HepG2 (cell line): ENCODE measurements around the gene LRRC10B. TPM values are rescaled to one million over a fixed set of nuclear protein-coding genes. Genes with fewer than 3 reads are reported as not detected.

Experiments used
- ATAC-seq: fragments of 200-7000 bp; cut with Tn5 transposase; 3 replicates; pipeline ENCODE4 v1.9.1; 2020; ENCODE audit warnings: mild to moderate bottlenecking, moderate library complexity
- BruUV-seq: library from RNA; stranded (reverse); fragments of 400-500 nt; replicated peaks from 2 replicates; lab custom pipeline; 2021; lab: Mats Ljungman, UMichigan
- CTCF ChIA-PET: fragments of 300-600 bp; formaldehyde crosslinking; extraction: SDS; loops from one replicate; lab custom pipeline; 2021; ENCODE audit warnings: low total read pairs, inconsistent platforms, low intra/inter-chr PET ratio; lab: Yijun Ruan, JAX
- POLR2A ChIA-PET: fragments of 350-600 bp; sonication (Branson Sonifier 250); formaldehyde crosslinking; loops from one replicate; lab custom pipeline; 2020; ENCODE audit warnings: antibody characterized with exemption, inconsistent platforms; lab: Yijun Ruan, JAX
- DNase-seq: peaks from one replicate; pipeline ENCODE4 v3.0.0-alpha.2; 2015; ENCODE audit warnings: low spot score
- FAIRE-seq: peaks from 3 replicates; lab custom pipeline; 2011; peaks lifted over from hg19 to GRCh38; lab: Jason Lieb, UNC
- H2AFZ ChIP-seq: one replicate; pipeline ENCODE4 v1.6.1; 2011; ENCODE audit warnings: low read length, inconsistent platforms
- H3K27ac ChIP-seq: fragments of 300-600 bp; 3 replicates; pipeline ENCODE4 v1.8.0; 2011; ENCODE audit warnings: mixed run types, mild to moderate bottlenecking, mixed read lengths, low read length, inconsistent platforms; ENCODE audit not compliant: insufficient read depth; ENCODE audit errors: extremely low read length
- H3K27me3 ChIP-seq, 2 experiments: fragments of 200-600 bp in 1 of 2; 2 replicates in 1 of 2; 3 replicates in 1 of 2; pipeline versions ENCODE4 v1.6.0 to v1.8.0; 2011; ENCODE audit warnings: low read length in 2 of 2, mild to moderate bottlenecking in 2 of 2, moderate library complexity in 2 of 2, inconsistent platforms in 1 of 2; ENCODE audit not compliant: insufficient read depth in 2 of 2, control insufficient read depth in 1 of 2
- H3K36me3 ChIP-seq, 2 experiments: fragments of 200-600 bp in 1 of 2; replicated peaks in 1 of 2; 2 replicates in 1 of 2; 3 replicates in 1 of 2; pipeline versions ENCODE4 v1.5.1 to v1.8.0; 2011; ENCODE audit warnings: low read length in 2 of 2, inconsistent platforms in 1 of 2; ENCODE audit not compliant: insufficient read depth in 2 of 2, control insufficient read depth in 1 of 2
- H3K4me1 ChIP-seq: 2 replicates; pipeline ENCODE4 v1.5.1; 2012; ENCODE audit warnings: low read length, inconsistent platforms; ENCODE audit not compliant: insufficient read depth
- H3K4me2 ChIP-seq: 2 replicates; pipeline ENCODE4 v1.6.0; 2011; ENCODE audit warnings: low read depth, low read length, inconsistent platforms
- H3K4me3 ChIP-seq, 3 experiments: fragments of 200-600 bp in 1 of 3; sonication (generic), shearing (Covaris generic) in 1 of 3; replicated peaks in 1 of 3; 2 replicates each; pipeline ENCODE4 v1.5.1; 2011 to 2016; ENCODE audit warnings: low read length in 3 of 3, inconsistent platforms in 2 of 3, low read depth in 2 of 3, mild to moderate bottlenecking in 2 of 3, control low read depth in 1 of 3, mixed read lengths in 1 of 3; ENCODE audit not compliant: insufficient read depth in 1 of 3
- H3K79me2 ChIP-seq: one replicate; pipeline ENCODE4 v1.6.1; 2011; ENCODE audit warnings: low read length, inconsistent platforms; ENCODE audit not compliant: insufficient read depth
- H3K9ac ChIP-seq: 2 replicates; pipeline ENCODE4 v1.6.0; 2011; ENCODE audit warnings: mild to moderate bottlenecking, low read depth, low read length, inconsistent platforms; ENCODE audit not compliant: insufficient read depth
- H3K9me3 ChIP-seq: 2 replicates; pipeline ENCODE4 v1.5.1; 2012; ENCODE audit warnings: mild to moderate bottlenecking, low read length
- H4K20me1 ChIP-seq: 2 replicates; pipeline ENCODE4 v1.6.0; 2011; ENCODE audit warnings: inconsistent platforms, mild to moderate bottlenecking, low read length, moderate library complexity; ENCODE audit not compliant: insufficient read depth
- PRDM4 ChIP-seq: sonication (generic); formaldehyde crosslinking; IDR thresholded peaks from 2 replicates; pipeline ENCODE4 v1.9.0; 2021; ENCODE audit warnings: missing genetic modification reagents, borderline replicate concordance
- ZSCAN21 ChIP-seq: sonication (generic); formaldehyde crosslinking; IDR thresholded peaks from 2 replicates; pipeline ENCODE4 v1.8.0; 2022; ENCODE audit warnings: mild to moderate bottlenecking, missing genetic modification reagents, moderate library complexity, borderline replicate concordance
- WGBS: methylation state at CpG from one replicate; pipeline ENCODE4 v1.1.6; 2017; ENCODE audit warnings: low lambda C conversion rate; 5-methylcytosine and 5-hydroxymethylcytosine counted together
- in situ Hi-C: cut with HindIII; loops from 2 replicates; pipeline ENCODE4 v1.10.0; 2017; ENCODE audit warnings: low pct_unique_long_range_greater_than_20kb; ENCODE audit not compliant: extremely low pct_ligation_motif_present
- intact Hi-C: fragments of 100-400 bp; cut with micrococcal nuclease; formaldehyde crosslinking; loops from one replicate; pipeline ENCODE4 v1.10.0; 2022; ENCODE audit not compliant: unreplicated experiment
- polyA plus RNA-seq, 8 experiments: library from polyadenylated mRNA; depleted of rRNA in 3 of 8; stranded (reverse) in 7 of 8; unstranded in 1 of 8; fragments of >200 nt; fragmentation: Illumina TruSeq in 4 of 8; extraction: Trizol in 4 of 8; gene quantifications; 2 replicates each; pipeline versions ENCODE4 v1.2.1 to v1.2.3, GENCODE V29; 2011 to 2016; ENCODE audit warnings: low read depth in 4 of 8, missing spikeins in 1 of 8, mixed read lengths in 1 of 8; ENCODE audit not compliant: insufficient read depth in 1 of 8
- total RNA-seq, 5 experiments: library from RNA; depleted of rRNA; stranded (reverse); fragments of >200 nt; fragmentation: Illumina TruSeq; extraction: Trizol; gene quantifications; 2 replicates each; pipeline ENCODE4 v1.2.3, GENCODE V29; 2016; ENCODE audit warnings: low read depth in 1 of 5
- TF ChIP-seq, protein P1 (sequence below): sonication (generic); formaldehyde crosslinking; IDR thresholded peaks from 2 replicates; pipeline ENCODE4 v1.9.0; 2022; ENCODE audit warnings: low read depth, missing genetic modification reagents

LRRC10B gene
- total and polyA plus RNA-seq, 2 of the 13 experiments (the other 11 are each of a cell fraction or from before 2014, with no cell fraction given) = not detected

DNA sequence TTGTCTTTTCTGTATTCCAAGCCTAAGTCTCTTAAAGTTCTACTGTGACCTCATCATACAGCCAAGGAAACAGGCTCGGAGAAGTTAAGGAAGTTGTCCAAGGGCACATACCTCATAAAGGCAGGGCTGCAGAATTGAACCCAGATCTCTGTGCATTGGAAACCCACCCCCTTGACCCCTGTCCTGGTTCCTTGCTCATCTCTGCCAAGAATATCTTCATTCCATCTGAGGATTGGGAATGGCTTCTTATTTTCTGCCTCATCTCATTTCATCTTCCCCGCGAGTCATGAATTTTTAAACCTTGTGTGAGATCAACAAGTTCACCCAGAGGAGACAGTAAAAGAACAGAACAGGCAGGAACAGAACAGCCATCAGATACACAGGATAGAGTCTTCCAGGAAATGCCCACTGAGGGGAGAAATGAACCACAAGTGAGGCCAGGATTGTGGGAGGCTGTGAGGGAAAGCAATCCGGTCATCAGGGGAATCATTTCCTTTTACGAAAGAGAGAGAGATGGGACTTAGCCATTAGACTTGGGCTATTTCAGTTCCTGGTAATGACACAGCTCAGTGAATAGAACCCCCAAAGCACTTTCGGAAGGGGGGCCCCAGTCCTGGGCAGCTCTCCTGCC, 34.4 kb upstream of the LRRC10B start:
- Histone ChIP-seq H3K9me3 (no peaks in the 10 kb centered on the region), H3K4me1 (peaks cover 11% of the 10 kb centered on the region), H3K79me2 (no peaks in the 10 kb centered on the region), H3K4me3 (no peak overlapping the region), H3K36me3 (no peaks in the 10 kb centered on the region), H2AFZ (no peak overlapping the region), H4K20me1 (no peaks in the 10 kb centered on the region), H3K27ac (no peak overlapping the region), H3K9ac (no peak overlapping the region), H3K4me2 (no peak overlapping the region), H3K27me3 (no peaks in the 10 kb centered on the region)
- 97% methylated on average over 6 of the region's 6 CpGs for WGBS
- in situ Hi-C loops (no loop called here), intact Hi-C loops (no loop called here)
- POLR2A ChIA-PET = no interaction called here
- ATAC-seq (no peak), DNase-seq (no peak), FAIRE-seq (no peak)
- BruUV-seq = no TSS peak
- TF ChIP-seq ZSCAN21 (CRISPR knock-in tag) (no peak), PRDM4 (CRISPR knock-in tag) (no peak)
- TF ChIP-seq, protein P1, sequence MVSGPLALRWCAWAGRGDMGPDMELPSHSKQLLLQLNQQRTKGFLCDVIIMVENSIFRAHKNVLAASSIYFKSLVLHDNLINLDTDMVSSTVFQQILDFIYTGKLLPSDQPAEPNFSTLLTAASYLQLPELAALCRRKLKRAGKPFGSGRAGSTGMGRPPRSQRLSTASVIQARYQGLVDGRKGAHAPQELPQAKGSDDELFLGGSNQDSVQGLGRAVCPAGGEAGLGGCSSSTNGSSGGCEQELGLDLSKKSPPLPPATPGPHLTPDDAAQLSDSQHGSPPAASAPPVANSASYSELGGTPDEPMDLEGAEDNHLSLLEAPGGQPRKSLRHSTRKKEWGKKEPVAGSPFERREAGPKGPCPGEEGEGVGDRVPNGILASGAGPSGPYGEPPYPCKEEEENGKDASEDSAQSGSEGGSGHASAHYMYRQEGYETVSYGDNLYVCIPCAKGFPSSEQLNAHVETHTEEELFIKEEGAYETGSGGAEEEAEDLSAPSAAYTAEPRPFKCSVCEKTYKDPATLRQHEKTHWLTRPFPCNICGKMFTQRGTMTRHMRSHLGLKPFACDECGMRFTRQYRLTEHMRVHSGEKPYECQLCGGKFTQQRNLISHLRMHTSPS (CRISPR knock-in tag) = no peak
- CTCF ChIA-PET = no interaction called here
